Measurements from ENCODE around the gene CTIF.
"Not testable (repeated sequence)": the region's sequence is repeated elsewhere in the genome, so short reads cannot be mapped to it uniquely, and the experiment has no call there.

Gene CTIF

GRCh38 chr18:48811401-48811800 lies 272.6 kb downstream of the CTIF start:
- FAIRE-seq (peak; percentile 92), DNase-seq (ENCODE audit: insufficient read length, low spot score) (no peak)
- TF ChIP-seq PAX5 (IDR thresholded peaks at IDR 0.05; ENCODE audit: insufficient read depth, low read length, severe bottlenecking) (no peak), TAF1 (IDR thresholded peaks at IDR 0.05; ENCODE audit: low read depth, low read length) (no peak), SPI1 (IDR thresholded peaks at IDR 0.05; ENCODE audit: low read depth, low read length) (no peak), POLR2AphosphoS5 (IDR thresholded peaks at IDR 0.05; ENCODE audit: low read depth, low read length) (no peak), POLR2A (IDR thresholded peaks at IDR 0.05; ENCODE audit: low read depth, low read length) (no peak), POU2F2 (IDR thresholded peaks at IDR 0.05; ENCODE audit: low read depth, low read length) (peak; percentile 33; the same call in 1 of the 2 replicates)

GRCh38 chr18:48811977-48812451 lies 273.2 kb downstream of the CTIF start:
- FAIRE-seq = peak; percentile 80
- not testable (repeated sequence) for DNase-seq (ENCODE audit: insufficient read length, low spot score)

GRCh38 chr18:48813321-48813720 lies 274.5 kb downstream of the CTIF start:
- DNase-seq (ENCODE audit: insufficient read length, low spot score) = no peak
- no peak for FAIRE-seq
- no peak for TF ChIP-seq POU2F2 (IDR thresholded peaks at IDR 0.05; ENCODE audit: low read depth, low read length)
- no peak for TF ChIP-seq POLR2A (IDR thresholded peaks at IDR 0.05; ENCODE audit: low read depth, low read length)
- no peak for TF ChIP-seq PAX5 (IDR thresholded peaks at IDR 0.05; ENCODE audit: insufficient read depth, low read length, severe bottlenecking)
- no peak for TF ChIP-seq TAF1 (IDR thresholded peaks at IDR 0.05; ENCODE audit: low read depth, low read length)
- no peak for TF ChIP-seq SPI1 (IDR thresholded peaks at IDR 0.05; ENCODE audit: low read depth, low read length)
- no peak for TF ChIP-seq POLR2AphosphoS5 (IDR thresholded peaks at IDR 0.05; ENCODE audit: low read depth, low read length)

GRCh38 chr18:48813833-48814489 lies 275.1 kb downstream of the CTIF start:
- DNase-seq (ENCODE audit: insufficient read length, low spot score) = no peak
- TF ChIP-seq POU2F2 (IDR thresholded peaks at IDR 0.05; ENCODE audit: low read depth, low read length) (no peak), TAF1 (IDR thresholded peaks at IDR 0.05; ENCODE audit: low read depth, low read length) (no peak), PAX5 (IDR thresholded peaks at IDR 0.05; ENCODE audit: insufficient read depth, low read length, severe bottlenecking) (no peak), POLR2AphosphoS5 (IDR thresholded peaks at IDR 0.05; ENCODE audit: low read depth, low read length) (no peak), POLR2A (IDR thresholded peaks at IDR 0.05; ENCODE audit: low read depth, low read length) (no peak), SPI1 (IDR thresholded peaks at IDR 0.05; ENCODE audit: low read depth, low read length) (no peak)
- no peak for FAIRE-seq

DNA sequence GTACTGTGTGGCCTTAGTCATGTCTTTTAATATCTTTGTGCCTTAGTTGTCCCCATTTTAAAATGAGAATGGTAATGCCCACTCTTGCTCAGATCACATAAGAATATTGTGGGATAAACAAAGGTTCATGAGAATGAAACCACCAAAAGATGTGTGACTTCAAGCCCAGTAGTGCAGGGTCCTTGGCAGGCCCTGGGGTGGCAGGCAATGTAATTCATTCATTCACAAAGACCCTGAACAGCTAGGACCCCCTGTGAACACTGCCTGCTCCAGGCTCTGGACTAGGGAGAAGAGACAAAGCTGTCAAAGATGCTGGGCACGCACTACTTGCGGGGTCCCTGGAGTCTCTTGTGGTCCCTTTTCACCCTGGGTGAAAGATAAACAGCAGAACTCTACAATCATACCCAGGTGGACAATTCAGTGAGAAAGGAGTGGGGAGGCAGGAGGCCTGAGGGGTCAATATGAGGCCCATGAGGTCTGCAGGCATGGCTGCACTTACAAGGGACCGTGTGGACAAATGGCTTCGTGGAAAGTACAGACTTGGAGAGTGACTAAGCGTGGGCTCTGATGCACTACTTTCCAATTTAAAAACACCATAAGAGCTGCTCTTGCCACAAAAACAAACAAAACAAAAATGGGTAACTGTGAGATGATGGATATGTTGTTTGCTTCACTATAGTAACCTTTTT lies 275.8 kb downstream of the CTIF start:
- TF ChIP-seq TAF1 (IDR thresholded peaks at IDR 0.05; ENCODE audit: low read depth, low read length) = no peak
- no peak for TF ChIP-seq POLR2AphosphoS5 (IDR thresholded peaks at IDR 0.05; ENCODE audit: low read depth, low read length)
- no peak for TF ChIP-seq SPI1 (IDR thresholded peaks at IDR 0.05; ENCODE audit: low read depth, low read length)
- TF ChIP-seq POU2F2 (IDR thresholded peaks at IDR 0.05; ENCODE audit: low read depth, low read length) = no peak
- no peak for TF ChIP-seq POLR2A (IDR thresholded peaks at IDR 0.05; ENCODE audit: low read depth, low read length)
- no peak for TF ChIP-seq PAX5 (IDR thresholded peaks at IDR 0.05; ENCODE audit: insufficient read depth, low read length, severe bottlenecking)
- FAIRE-seq (no peak), DNase-seq (ENCODE audit: insufficient read length, low spot score) (no peak)

- DNase-seq (ENCODE audit: insufficient read length, low spot score) (no peak), FAIRE-seq (no peak)
Measured at GRCh38 chr18:48815179-48815515, 276.3 kb downstream of the CTIF start.

DNA sequence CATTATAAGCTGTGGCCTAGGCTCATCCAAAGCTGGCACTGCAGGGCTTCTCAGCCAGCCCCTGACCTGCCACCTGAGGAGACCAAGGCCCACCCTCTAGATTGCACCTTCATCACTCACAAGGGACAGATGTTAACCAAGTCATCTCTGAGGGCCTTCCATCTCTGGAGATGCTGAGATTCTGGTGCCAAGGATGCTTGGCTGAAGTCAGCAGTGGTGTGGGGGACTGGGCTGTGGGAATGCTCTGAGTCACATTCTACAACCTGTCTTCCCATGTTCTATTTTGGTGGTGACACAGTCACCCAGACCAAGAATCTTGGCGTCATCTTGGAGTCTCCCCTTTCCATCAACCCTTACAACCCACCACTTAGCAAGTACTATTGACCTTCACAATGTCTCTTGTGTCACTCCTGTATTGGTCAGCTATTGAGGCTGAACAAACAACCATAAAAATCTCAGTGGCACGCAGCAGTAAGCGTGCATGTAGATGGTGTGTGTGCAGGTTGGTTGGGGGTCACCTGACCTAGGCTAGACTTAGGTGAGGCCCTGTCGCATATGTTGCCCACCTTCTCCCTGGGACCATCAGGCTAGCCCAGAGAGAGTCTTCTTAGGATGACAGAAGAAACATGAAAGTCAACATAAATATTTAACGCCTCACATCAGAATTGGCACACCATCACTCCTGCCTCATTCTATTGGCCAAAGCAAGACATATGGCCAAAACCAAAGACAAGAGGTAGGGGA lies 276.9 kb downstream of the CTIF start:
- FAIRE-seq = peak; percentile 26
- DNase-seq (ENCODE audit: insufficient read length, low spot score) = no peak
- TF ChIP-seq POLR2AphosphoS5 (IDR thresholded peaks at IDR 0.05; ENCODE audit: low read depth, low read length) (no peak), POLR2A (IDR thresholded peaks at IDR 0.05; ENCODE audit: low read depth, low read length) (no peak), SPI1 (IDR thresholded peaks at IDR 0.05; ENCODE audit: low read depth, low read length) (no peak), POU2F2 (IDR thresholded peaks at IDR 0.05; ENCODE audit: low read depth, low read length) (no peak), PAX5 (IDR thresholded peaks at IDR 0.05; ENCODE audit: insufficient read depth, low read length, severe bottlenecking) (no peak), TAF1 (IDR thresholded peaks at IDR 0.05; ENCODE audit: low read depth, low read length) (no peak)

More at GRCh38 chr18:48815179-48815515, 276.3 kb downstream of the CTIF start:
- TF ChIP-seq PAX5 (IDR thresholded peaks at IDR 0.05; ENCODE audit: insufficient read depth, low read length, severe bottlenecking) = no peak
- TF ChIP-seq POU2F2 (IDR thresholded peaks at IDR 0.05; ENCODE audit: low read depth, low read length) = no peak
- no peak for TF ChIP-seq POLR2AphosphoS5 (IDR thresholded peaks at IDR 0.05; ENCODE audit: low read depth, low read length)
- TF ChIP-seq POLR2A (IDR thresholded peaks at IDR 0.05; ENCODE audit: low read depth, low read length) = no peak
- TF ChIP-seq TAF1 (IDR thresholded peaks at IDR 0.05; ENCODE audit: low read depth, low read length) = no peak
- TF ChIP-seq SPI1 (IDR thresholded peaks at IDR 0.05; ENCODE audit: low read depth, low read length) = no peak

- no peak for FAIRE-seq
- DNase-seq (ENCODE audit: insufficient read length, low spot score) = no peak
- no peak for TF ChIP-seq POLR2A (IDR thresholded peaks at IDR 0.05; ENCODE audit: low read depth, low read length)
- TF ChIP-seq POU2F2 (IDR thresholded peaks at IDR 0.05; ENCODE audit: low read depth, low read length) = no peak
- no peak for TF ChIP-seq POLR2AphosphoS5 (IDR thresholded peaks at IDR 0.05; ENCODE audit: low read depth, low read length)
- TF ChIP-seq TAF1 (IDR thresholded peaks at IDR 0.05; ENCODE audit: low read depth, low read length) = no peak
- no peak for TF ChIP-seq PAX5 (IDR thresholded peaks at IDR 0.05; ENCODE audit: insufficient read depth, low read length, severe bottlenecking)
- no peak for TF ChIP-seq SPI1 (IDR thresholded peaks at IDR 0.05; ENCODE audit: low read depth, low read length)
Measured at GRCh38 chr18:48816554-48816953, 277.7 kb downstream of the CTIF start.

DNA sequence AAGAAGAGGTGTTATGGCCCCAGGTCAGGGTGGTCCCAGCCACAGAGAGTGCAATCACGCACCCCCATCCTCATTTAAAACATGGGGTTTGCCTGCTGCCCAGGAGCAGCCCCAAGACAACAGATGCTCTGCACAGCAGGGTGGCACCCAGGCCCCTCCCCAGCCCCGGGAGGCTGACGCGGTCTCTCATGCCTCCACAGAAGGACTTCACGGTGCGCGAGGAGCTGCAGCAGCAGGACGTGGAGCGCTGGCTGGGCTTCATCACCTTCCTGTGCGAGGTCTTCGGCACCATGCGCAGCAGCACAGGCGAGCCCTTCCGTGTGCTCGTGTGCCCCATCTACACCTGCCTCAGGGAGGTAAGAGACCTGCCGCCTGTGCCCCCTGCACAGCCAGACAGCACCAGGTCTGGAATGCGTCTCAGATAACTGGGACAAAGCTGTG lies 278.2 kb downstream of the CTIF start:
- no peak for DNase-seq (ENCODE audit: insufficient read length, low spot score)

More for the DNA sequence above, 278.2 kb downstream of the CTIF start:
- TF ChIP-seq SPI1 (IDR thresholded peaks at IDR 0.05; ENCODE audit: low read depth, low read length) (no peak), TAF1 (IDR thresholded peaks at IDR 0.05; ENCODE audit: low read depth, low read length) (no peak), POU2F2 (IDR thresholded peaks at IDR 0.05; ENCODE audit: low read depth, low read length) (no peak), POLR2AphosphoS5 (IDR thresholded peaks at IDR 0.05; ENCODE audit: low read depth, low read length) (no peak), POLR2A (IDR thresholded peaks at IDR 0.05; ENCODE audit: low read depth, low read length) (no peak), PAX5 (IDR thresholded peaks at IDR 0.05; ENCODE audit: insufficient read depth, low read length, severe bottlenecking) (no peak)
- no peak for FAIRE-seq

All from GM12891 (cell line).